Nephron (organoid): Measurements from ENCODE around the gene PIGQ.

ENCODE experiments used
- H3K27ac Mint-ChIP-seq, 3 experiments: 2 replicates each; pipeline ENCODE4 v1.8.0; 2020; ENCODE audit warnings: mixed read lengths in 3 of 3, mild to moderate bottlenecking in 2 of 3, moderate library complexity in 1 of 3
- H3K27me3 Mint-ChIP-seq: 2 replicates; pipeline ENCODE4 v1.8.0; 2021; ENCODE audit warnings: low read depth, mild to moderate bottlenecking, moderate library complexity, mixed read lengths
- H3K36me3 Mint-ChIP-seq: 2 replicates; pipeline ENCODE4 v1.8.0; 2020; ENCODE audit warnings: low read depth, mixed read lengths
- H3K4me1 Mint-ChIP-seq: 2 replicates; pipeline ENCODE4 v1.8.0; 2020; ENCODE audit warnings: mixed read lengths
- H3K4me3 Mint-ChIP-seq, 3 experiments: 2 replicates each; pipeline ENCODE4 v1.8.0; 2020; ENCODE audit warnings: mild to moderate bottlenecking in 3 of 3, mixed read lengths in 3 of 3, moderate library complexity in 2 of 3
- H3K9me3 Mint-ChIP-seq: 2 replicates; pipeline ENCODE4 v1.8.0; 2020; ENCODE audit warnings: mixed read lengths
- CTCF ChIP-seq, 3 experiments: fragments of 200-600 bp; sonication (generic); IDR thresholded peaks; one replicate each; pipeline ENCODE4 v1.5.0; 2021; ENCODE audit warnings: antibody characterized with exemption in 3 of 3; ENCODE audit not compliant: unreplicated experiment in 3 of 3

Gene PIGQ

GRCh38 chr16:534135-534534, 35.6 kb upstream of the PIGQ start:
- TF ChIP-seq CTCF (IDR thresholded peaks at IDR 0.05; ENCODE audit: unreplicated experiment in 3 of 3): no peak
- H3K9me3 Mint-ChIP-seq: no peaks in the 10 kb centered on the region
- H3K27me3 Mint-ChIP-seq: no peaks in the 10 kb centered on the region
- H3K4me1 Mint-ChIP-seq: peaks cover 10% of the 10 kb centered on the region
- H3K4me3 Mint-ChIP-seq: peak overlapping the region in 1 of 3 experiments; percentile 5
- no peak overlapping the region for H3K27ac Mint-ChIP-seq
- peaks cover 3% of the 10 kb centered on the region for H3K36me3 Mint-ChIP-seq

- TF ChIP-seq CTCF (IDR thresholded peaks at IDR 0.05; ENCODE audit: unreplicated experiment in 3 of 3): no peak
- peaks cover 6% of the 10 kb centered on the region for H3K4me1 Mint-ChIP-seq
- H3K9me3 Mint-ChIP-seq: no peaks in the 10 kb centered on the region
- no peaks in the 10 kb centered on the region for H3K27me3 Mint-ChIP-seq
- H3K36me3 Mint-ChIP-seq: peaks cover 3% of the 10 kb centered on the region
- no peak overlapping the region for H3K4me3 Mint-ChIP-seq
- H3K27ac Mint-ChIP-seq: no peak overlapping the region
Observed at GRCh38 chr16:534856-535445, 34.8 kb upstream of the PIGQ start.

- H3K27ac Mint-ChIP-seq: no peak overlapping the region
- H3K36me3 Mint-ChIP-seq: peaks cover 3% of the 10 kb centered on the region
- TF ChIP-seq CTCF (IDR thresholded peaks at IDR 0.05; ENCODE audit: unreplicated experiment in 3 of 3): no peak
- no peaks in the 10 kb centered on the region for H3K4me1 Mint-ChIP-seq
- H3K4me3 Mint-ChIP-seq: no peak overlapping the region
- H3K9me3 Mint-ChIP-seq: no peaks in the 10 kb centered on the region
- H3K27me3 Mint-ChIP-seq: no peaks in the 10 kb centered on the region
Observed at GRCh38 chr16:535446-536405, 34.0 kb upstream of the PIGQ start.

GRCh38 chr16:536746-537145, 33.0 kb upstream of the PIGQ start:
- H3K27ac Mint-ChIP-seq: no peak overlapping the region
- no peaks in the 10 kb centered on the region for H3K27me3 Mint-ChIP-seq
- no peaks in the 10 kb centered on the region for H3K9me3 Mint-ChIP-seq
- H3K4me3 Mint-ChIP-seq: no peak overlapping the region
- H3K4me1 Mint-ChIP-seq: no peaks in the 10 kb centered on the region
- no peak for TF ChIP-seq CTCF (IDR thresholded peaks at IDR 0.05; ENCODE audit: unreplicated experiment in 3 of 3)
- peaks cover 3% of the 10 kb centered on the region for H3K36me3 Mint-ChIP-seq

- no peaks in the 10 kb centered on the region for H3K9me3 Mint-ChIP-seq
- peaks cover 3% of the 10 kb centered on the region for H3K36me3 Mint-ChIP-seq
- H3K4me3 Mint-ChIP-seq: no peak overlapping the region
- H3K27ac Mint-ChIP-seq: no peak overlapping the region
- H3K4me1 Mint-ChIP-seq: no peaks in the 10 kb centered on the region
- no peak for TF ChIP-seq CTCF (IDR thresholded peaks at IDR 0.05; ENCODE audit: unreplicated experiment in 3 of 3)
- no peaks in the 10 kb centered on the region for H3K27me3 Mint-ChIP-seq
Observed at GRCh38 chr16:537415-538335, 32.1 kb upstream of the PIGQ start.
